Embryonic facial prominence (tissue), 1 donor: Measurements from ENCODE around the gene GRID2.

ENCODE experiments used
- DNase-seq: peaks from one replicate; pipeline ENCODE4 v3.0.0-alpha.2; 2016; ENCODE audit errors: extremely low spot score

Gene GRID2

DNA sequence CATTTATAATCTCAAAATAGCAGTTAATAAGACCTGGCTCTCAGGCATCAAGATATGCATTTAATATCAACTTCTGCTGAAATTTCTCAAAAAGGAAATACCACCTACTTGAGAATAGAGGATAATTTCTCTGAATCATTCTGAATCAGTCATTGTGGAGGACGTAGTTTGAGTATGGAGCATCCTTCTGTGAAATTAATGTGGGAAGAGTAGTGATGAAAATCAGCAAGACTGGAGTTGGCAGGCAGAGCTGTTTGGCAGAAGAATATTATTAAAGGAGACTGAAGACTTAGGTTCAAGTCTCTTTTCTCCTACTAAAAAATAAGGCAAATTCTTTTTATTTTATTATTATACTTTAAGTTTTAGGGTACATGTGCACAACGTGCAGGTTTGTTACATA lies 1199.2 kb downstream of the GRID2 start:
- DNase-seq, result no peak

GRCh38 chr4:93513851-93514250 lies 1210.1 kb downstream of the GRID2 start:
- no peak for DNase-seq

GRCh38 chr4:93515208-93515607 lies 1211.4 kb downstream of the GRID2 start:
- no peak for DNase-seq

GRCh38 chr4:93529692-93530372 lies 1226.1 kb downstream of the GRID2 start:
- no peak for DNase-seq

DNA sequence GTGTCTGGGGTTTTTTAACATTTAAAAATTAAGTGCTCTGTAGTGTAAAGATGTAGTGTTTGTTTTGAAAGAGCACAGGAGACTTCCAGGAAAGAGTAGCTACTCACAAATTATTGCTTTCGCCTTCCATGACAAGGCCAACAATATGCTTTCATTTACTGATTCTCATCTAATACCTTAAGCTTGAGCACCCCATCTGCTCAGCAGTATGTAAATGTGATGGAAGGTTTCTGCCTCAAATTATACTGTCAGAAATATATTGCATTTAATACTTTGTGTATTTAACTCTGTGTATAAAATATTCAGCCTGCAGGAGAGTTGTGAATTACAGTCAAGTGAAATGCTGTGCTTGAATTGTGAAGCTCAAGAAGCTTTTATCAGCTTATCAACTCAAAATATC lies 1228.5 kb downstream of the GRID2 start:
- no peak for DNase-seq

DNA sequence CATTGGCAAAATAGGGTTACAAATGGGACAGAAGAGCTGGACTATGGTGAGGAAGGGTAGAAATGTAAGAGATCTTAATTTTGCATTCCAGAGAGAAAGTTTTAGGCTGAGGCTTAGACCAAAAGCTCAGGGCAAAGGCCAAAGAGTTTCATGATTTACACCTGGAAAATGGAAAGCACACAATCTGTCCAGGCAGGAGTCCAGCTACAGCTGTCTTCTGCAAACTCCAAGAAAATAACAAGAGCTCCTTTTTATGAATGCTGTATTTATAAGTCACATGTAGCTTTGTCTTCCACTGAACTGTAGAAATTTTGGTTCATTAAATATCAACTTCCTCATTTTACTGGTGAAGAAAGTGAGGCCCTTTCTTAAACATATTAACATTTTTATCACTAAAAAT lies 1236.8 kb downstream of the GRID2 start:
- no peak for DNase-seq

GRCh38 chr4:93561842-93562241 lies 1258.1 kb downstream of the GRID2 start:
- DNase-seq, result no peak

GRCh38 chr4:93568758-93569157 lies 1265.0 kb downstream of the GRID2 start:
- DNase-seq, result no peak

DNA sequence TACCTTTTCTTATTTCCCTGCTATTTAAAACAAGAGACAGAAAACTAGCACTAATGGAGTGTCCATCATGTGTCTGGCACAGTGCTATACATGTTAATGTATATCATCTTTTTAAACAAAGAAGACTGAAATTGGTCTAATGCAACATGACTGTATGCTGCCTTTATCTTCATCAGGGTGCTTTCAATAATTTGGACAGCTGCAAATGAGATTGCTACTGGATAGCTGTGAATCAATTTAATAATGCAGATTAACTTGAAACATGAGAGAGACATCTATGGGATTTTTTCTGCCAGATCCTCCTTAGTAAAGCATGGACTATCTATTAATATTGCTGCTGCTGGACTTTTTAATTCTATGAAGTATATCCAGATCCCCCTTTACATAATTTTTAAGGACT lies 1269.5 kb downstream of the GRID2 start:
- no peak for DNase-seq

- DNase-seq, result no peak
Observed at GRCh38 chr4:93578942-93579341, 1275.2 kb downstream of the GRID2 start.

GRCh38 chr4:93605163-93605562 lies 1301.4 kb downstream of the GRID2 start:
- no peak for DNase-seq

DNA sequence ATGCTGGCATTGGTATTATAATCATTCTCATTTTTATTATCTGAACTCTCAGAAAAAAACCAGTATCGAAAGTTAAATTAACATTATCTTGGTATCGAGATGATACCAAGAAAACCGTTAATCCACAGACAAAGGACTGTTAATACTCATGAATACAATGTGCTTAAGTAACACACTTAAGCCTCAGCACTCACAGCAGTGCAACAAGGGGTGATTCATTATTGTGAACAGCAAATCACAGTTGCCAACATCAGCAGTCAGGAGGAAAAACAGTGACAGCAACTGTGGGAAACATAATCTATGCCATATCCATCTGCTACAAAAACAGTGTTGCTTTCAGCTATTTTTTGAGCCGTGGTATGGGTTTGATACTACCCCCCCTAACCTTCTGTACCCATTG lies 1313.8 kb downstream of the GRID2 start:
- DNase-seq, result no peak

DNA sequence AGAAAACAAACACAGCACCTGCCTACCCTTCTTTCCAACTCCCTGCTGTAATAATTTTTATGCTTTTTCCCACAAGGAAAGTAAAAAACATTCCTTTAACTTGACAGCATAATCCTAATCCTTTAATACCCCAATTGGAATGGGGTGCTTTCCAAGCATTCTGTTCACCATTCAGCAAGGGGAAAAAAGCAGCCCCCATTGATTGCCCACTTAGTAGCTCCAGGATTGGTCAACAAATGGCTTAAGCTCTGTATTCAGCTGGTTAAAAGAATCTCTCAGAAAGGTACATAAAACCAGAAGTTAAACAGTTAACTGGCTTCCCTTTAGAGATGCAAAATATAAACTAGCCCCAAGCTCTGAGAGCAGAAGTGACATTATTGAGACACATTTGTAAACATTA lies 1330.0 kb downstream of the GRID2 start:
- no peak for DNase-seq

DNA sequence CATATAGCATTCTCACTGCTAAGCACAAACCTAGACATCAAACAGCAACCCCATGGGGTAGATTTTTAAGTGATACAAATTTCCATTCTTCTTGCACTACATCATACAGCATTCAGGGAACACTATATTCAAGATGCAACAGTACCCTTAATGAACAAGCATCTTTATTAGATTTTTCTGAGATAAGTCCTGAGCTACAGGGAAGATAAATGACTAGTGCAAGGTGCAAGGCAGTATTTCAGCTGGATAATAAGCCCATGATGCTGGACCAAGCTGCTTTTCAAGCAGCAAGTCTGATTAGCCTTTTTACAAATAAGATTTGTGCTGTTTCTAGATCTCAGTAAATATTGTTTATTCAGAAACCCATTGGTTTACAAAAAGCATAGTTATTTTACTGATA lies 1332.2 kb downstream of the GRID2 start:
- no peak for DNase-seq

- no peak for DNase-seq
Observed at GRCh38 chr4:93645120-93645519, 1341.4 kb downstream of the GRID2 start.

DNA sequence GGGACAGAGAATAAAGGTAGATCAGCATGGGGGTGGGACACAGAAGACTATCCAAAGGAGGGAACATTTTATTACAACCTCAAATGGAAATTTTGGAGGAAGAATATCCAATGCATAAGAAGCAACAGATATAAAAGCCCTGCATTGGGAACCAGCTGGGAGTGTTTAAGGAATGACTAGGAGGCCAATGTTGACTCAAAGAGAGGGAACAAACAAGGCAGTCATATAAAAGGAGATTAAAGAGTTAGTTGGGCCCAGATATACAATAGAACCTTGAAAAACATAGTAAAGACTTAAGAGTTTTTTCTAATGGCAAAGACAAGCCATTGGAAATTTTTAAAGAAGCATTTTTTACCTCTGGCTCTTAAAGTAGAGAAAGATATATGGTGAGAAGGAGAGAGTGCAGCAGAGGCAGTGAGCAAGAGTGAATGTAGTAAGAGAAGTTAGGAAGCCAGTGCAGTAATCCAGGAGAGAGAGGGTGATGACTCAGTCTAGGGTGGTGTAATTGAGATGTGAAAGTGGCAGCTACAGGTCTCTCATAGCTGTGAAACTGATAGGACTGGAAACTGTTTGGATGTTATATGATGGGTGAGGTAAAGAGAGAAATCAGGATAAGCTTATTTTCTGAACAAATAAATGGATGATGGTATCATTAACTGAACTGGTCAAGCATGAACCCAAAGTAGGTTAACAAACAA lies 1342.6 kb downstream of the GRID2 start:
- no peak for DNase-seq

DNA sequence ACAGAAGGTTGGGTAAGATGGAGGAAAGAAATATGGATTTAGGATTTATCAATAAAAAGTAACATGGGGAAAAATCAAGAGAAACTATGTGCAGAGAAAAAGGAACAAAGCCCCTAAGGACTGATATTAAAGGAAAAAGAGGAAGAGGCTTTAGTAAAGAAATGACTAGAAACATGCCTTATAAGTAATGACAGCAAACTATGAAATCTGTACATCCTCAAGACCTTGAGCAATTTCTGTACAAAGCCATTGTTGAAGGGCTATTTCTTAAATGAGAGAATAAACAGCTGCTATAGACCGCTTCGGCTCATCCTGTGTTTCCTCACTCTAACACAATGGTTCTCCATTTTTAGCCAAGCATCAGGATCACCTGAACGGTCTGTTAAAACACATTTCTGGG lies 1344.5 kb downstream of the GRID2 start:
- no peak for DNase-seq

GRCh38 chr4:93649828-93650227 lies 1346.1 kb downstream of the GRID2 start:
- DNase-seq, result no peak

- DNase-seq, result no peak
Observed at GRCh38 chr4:93654211-93654610, 1350.4 kb downstream of the GRID2 start.

- no peak for DNase-seq
Observed at GRCh38 chr4:93657527-93657926, 1353.8 kb downstream of the GRID2 start.

GRCh38 chr4:93658443-93658842 lies 1354.7 kb downstream of the GRID2 start:
- DNase-seq, result no peak

DNA sequence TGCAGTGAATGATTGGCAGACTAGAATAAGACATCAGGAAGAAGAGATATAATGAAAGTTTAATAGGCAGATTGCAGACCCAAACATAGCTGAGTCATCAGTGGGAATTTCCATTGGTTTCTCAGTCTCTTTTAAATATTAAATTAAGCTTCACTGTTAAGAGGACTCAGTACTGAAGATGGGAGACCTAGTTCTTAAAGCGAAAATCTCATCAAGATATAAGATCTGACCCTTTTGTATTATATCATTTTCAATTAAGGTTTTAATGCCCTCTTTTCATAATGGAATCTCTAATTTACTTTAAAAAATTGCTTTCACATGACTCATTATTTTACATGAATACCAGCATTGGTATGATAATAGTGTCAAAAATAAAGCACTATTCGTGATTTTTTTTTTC lies 1355.9 kb downstream of the GRID2 start:
- no peak for DNase-seq

DNA sequence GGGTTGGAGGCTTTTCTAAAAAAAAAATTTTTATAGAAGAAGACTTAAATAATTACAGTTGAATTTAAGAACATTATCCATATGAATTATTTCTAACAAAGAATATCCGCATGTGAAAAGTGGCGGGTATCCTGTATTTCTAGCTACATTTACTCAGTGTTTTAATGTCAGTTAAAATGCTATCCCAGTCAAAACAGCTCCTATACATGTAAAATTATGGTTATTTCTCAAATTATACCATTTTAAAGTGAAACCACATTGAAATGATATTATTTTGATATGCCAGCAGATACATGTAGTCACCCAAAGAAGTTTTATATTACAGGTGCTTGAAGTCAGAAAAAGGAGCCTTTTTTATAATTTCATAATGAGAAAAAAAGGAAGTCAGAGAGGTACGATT lies 1356.3 kb downstream of the GRID2 start:
- DNase-seq, result no peak

GRCh38 chr4:93670434-93670833 lies 1366.7 kb downstream of the GRID2 start:
- DNase-seq, result no peak
